Measurements from ENCODE around the gene ACOT7. TPM values are rescaled to one million over a fixed set of nuclear protein-coding genes. Genes with fewer than 3 reads are reported as not detected.
"Not testable (repeated sequence)": the region's sequence is repeated elsewhere in the genome, so short reads cannot be mapped to it uniquely, and the experiment has no call there.

ACOT7 gene
- total RNA-seq, 1 donor from 2014 or later = 12.7 TPM

DNA sequence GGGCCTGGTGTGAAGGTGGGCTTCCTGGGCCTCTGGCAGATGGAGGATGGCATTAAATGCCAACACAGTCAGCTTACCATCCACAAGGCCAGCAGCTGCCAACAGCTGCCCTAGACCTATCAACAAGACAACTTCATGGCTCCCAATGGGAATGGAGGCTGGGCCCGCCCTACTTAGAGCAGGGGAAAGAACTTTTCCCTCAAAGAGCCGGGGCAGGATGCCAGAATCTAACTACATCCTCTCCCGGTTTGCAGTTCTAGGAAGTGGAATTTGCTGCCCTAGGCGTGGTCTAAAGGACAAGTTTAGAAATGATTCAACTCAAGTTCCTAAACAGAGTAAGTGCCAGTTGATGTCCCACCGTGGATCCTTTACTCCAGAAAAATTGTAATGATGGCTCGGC is 170.9 kb downstream of the ACOT7 start:
- H3K9me3 Mint-ChIP-seq = no peaks in the 10 kb centered on the region
- no peak overlapping the region for H3K27ac Mint-ChIP-seq
- no peak for ATAC-seq (ENCODE audit: low read depth)
- no peaks in the 10 kb centered on the region for H3K4me1 Mint-ChIP-seq
- POLR2A ChIA-PET = no interaction called here
- no peak for DNase-seq
- CTCF ChIA-PET = no interaction called here
- intact Hi-C loops (cut with micrococcal nuclease) = no loop called here
- no peak overlapping the region for H3K4me3 Mint-ChIP-seq
- peaks cover 59% of the 10 kb centered on the region for H3K36me3 Mint-ChIP-seq (ENCODE audit: low read depth)
- H3K27me3 Mint-ChIP-seq = peaks cover 6% of the 10 kb centered on the region
- TF ChIP-seq, protein P1, sequence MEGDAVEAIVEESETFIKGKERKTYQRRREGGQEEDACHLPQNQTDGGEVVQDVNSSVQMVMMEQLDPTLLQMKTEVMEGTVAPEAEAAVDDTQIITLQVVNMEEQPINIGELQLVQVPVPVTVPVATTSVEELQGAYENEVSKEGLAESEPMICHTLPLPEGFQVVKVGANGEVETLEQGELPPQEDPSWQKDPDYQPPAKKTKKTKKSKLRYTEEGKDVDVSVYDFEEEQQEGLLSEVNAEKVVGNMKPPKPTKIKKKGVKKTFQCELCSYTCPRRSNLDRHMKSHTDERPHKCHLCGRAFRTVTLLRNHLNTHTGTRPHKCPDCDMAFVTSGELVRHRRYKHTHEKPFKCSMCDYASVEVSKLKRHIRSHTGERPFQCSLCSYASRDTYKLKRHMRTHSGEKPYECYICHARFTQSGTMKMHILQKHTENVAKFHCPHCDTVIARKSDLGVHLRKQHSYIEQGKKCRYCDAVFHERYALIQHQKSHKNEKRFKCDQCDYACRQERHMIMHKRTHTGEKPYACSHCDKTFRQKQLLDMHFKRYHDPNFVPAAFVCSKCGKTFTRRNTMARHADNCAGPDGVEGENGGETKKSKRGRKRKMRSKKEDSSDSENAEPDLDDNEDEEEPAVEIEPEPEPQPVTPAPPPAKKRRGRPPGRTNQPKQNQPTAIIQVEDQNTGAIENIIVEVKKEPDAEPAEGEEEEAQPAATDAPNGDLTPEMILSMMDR (IDR thresholded peaks at IDR 0.05) = no peak

DNA sequence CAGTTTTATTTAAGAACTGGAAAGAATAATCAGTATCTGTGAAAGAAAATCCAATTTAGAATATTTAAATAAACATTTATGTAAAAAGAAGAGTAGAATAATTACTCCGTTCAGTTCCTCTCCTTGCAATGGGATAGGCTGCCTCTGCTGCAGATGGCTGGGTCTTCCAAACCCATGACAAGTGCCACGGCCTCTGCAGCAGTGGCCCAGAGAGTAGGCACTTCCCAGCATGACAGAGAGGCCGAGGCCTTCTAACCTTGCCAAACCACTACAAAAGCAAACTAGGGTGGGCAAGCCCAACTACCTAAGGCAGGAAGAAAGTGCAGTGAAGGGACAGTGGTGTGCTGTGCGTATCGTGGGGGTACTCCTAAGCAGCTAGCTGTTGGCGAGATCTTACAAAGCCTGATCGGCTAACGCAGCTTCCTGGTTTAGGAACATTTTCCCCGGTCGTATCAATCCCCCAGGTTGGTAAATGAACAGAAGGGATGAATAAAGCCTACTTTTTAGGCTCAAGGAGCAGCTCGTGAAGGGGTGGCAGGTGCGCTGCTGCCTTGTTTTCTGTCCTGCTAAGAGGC is 172.3 kb downstream of the ACOT7 start:
- POLR2A ChIA-PET = no interaction called here
- CTCF ChIA-PET = no interaction called here
- intact Hi-C loops (cut with micrococcal nuclease) = no loop called here
- H3K4me1 Mint-ChIP-seq = no peaks in the 10 kb centered on the region
- H3K27me3 Mint-ChIP-seq = peaks cover 15% of the 10 kb centered on the region
- DNase-seq (no peak), ATAC-seq (ENCODE audit: low read depth) (no peak)
- H3K4me3 Mint-ChIP-seq = no peak overlapping the region
- TF ChIP-seq, protein P1 (IDR thresholded peaks at IDR 0.05) = no peak
- H3K27ac Mint-ChIP-seq = no peak overlapping the region
- no peaks in the 10 kb centered on the region for H3K9me3 Mint-ChIP-seq
- peaks cover 49% of the 10 kb centered on the region for H3K36me3 Mint-ChIP-seq (ENCODE audit: low read depth)

DNA sequence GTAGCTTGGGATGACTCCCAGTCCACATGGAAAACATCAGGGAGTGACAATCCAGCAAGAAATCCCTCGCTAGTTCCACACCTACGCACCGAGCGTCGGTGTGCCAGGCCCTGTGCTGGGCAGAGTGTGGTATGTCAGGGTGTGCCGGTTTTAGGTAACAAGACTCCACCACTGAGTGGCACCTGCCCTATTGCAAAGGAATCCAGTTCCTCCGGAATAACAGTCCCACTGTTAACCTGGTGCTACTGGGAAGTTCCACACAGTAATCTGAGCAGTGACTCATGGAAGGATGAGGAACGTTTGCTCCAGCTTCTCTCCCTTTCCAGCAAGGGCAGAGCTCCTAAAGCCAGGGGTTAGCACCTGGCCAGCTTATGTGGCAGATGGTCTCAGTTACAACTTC is 173.3 kb downstream of the ACOT7 start:
- no peak overlapping the region for H3K4me3 Mint-ChIP-seq
- H3K4me1 Mint-ChIP-seq = no peaks in the 10 kb centered on the region
- DNase-seq = no peak
- H3K36me3 Mint-ChIP-seq (ENCODE audit: low read depth) = peaks cover 39% of the 10 kb centered on the region
- H3K27ac Mint-ChIP-seq = no peak overlapping the region
- ChIA-PET POLR2A (no interaction called here), CTCF (no interaction called here)
- H3K9me3 Mint-ChIP-seq = no peaks in the 10 kb centered on the region
- TF ChIP-seq, protein P1 (IDR thresholded peaks at IDR 0.05) = no peak
- intact Hi-C loops (cut with micrococcal nuclease) = no loop called here
- ATAC-seq (ENCODE audit: low read depth) = no peak
- peaks cover 24% of the 10 kb centered on the region for H3K27me3 Mint-ChIP-seq

DNA sequence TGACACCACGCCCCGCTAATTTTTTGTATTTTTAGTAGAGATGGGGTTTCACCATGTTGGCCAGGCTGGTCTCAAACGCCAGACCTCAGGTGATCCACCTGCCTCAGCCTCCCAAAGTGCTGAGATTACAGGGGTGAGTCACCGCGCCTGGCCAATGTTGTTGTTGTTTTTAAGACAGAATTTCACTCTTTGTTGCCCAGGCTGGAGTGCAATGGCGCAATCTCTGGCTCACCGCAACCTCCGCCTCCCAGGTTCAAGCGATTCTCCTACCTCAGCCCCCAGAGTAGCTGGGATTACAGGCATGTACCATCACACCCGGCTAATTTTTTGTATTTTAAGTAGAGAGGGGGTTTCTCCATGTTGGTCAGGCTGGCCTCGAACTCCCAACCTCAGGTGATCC is 173.9 kb downstream of the ACOT7 start:
- peaks cover 33% of the 10 kb centered on the region for H3K36me3 Mint-ChIP-seq (ENCODE audit: low read depth)
- H3K4me1 Mint-ChIP-seq; CTCF ChIA-PET; POLR2A ChIA-PET; intact Hi-C loops (cut with micrococcal nuclease); DNase-seq; H3K9me3 Mint-ChIP-seq; H3K27ac Mint-ChIP-seq; ATAC-seq (ENCODE audit: low read depth); H3K4me3 Mint-ChIP-seq: not testable (repeated sequence)
- peaks cover 26% of the 10 kb centered on the region for H3K27me3 Mint-ChIP-seq

DNA sequence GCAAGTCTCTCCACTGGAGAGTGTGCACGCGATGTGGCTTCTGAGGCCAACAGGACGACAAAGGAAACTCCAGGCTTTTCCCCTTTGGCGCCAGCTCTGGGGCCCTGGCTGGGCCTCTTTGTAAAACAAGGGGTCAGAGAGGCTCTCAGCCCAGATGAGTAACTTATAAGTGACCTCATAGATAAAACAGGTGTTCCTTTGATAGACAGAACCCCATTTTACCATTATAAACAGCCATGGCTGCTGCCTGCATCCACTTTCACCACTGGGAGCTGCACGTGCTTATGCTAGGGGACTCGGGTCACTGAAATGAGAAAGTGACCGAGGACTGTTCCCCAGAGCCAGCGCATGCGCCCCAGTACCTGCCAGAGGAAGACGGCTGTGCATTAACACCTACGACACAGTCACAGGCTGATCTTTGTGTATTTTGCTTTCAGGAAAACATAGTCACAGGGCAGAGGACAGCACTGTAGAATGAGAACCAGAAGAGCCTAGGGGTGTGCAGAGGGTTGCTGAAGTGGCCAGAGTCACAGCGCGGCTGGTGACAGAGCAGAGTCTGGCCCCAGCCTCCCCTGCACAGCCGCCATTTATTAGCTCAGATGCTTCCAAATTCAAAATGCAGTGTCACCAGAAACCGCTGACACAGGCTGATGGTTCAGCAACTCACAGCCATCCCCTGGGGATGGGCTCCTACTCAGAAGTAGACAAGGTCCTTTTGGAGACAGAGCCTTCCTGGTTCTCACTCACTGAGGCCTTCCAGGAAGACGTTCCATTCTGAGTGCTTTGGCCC is 175.0 kb downstream of the ACOT7 start:
- DNase-seq (no peak), ATAC-seq (ENCODE audit: low read depth) (no peak)
- Mint-ChIP-seq H3K27ac (no peak overlapping the region), H3K4me1 (peaks cover 2% of the 10 kb centered on the region), H3K27me3 (peaks cover 29% of the 10 kb centered on the region), H3K36me3 (ENCODE audit: low read depth) (peaks cover 22% of the 10 kb centered on the region), H3K9me3 (no peaks in the 10 kb centered on the region), H3K4me3 (no peak overlapping the region)
- CTCF ChIA-PET = no interaction called here
- POLR2A ChIA-PET = no interaction called here
- TF ChIP-seq, protein P1 (IDR thresholded peaks at IDR 0.05) = no peak
- intact Hi-C loops (cut with micrococcal nuclease) = no loop called here

Other genes with a start within 250 kb of the ACOT7 start
- 0.31 and 0.49 TPM in 2 replicates for gene CHD5, start 213.4 kb downstream of the ACOT7 start, total RNA-seq
- gene RPL22, start 194.2 kb downstream of the ACOT7 start, total RNA-seq = 614 and 621 TPM in 2 replicates
- 3.3 and 4.1 TPM in 2 replicates for gene RNF207, start 187.6 kb downstream of the ACOT7 start, total RNA-seq
- 14.8 and 15.7 TPM in 2 replicates for gene ICMT, start 157.8 kb downstream of the ACOT7 start, total RNA-seq
- not detected in 2 replicates for gene HES3, start 149.6 kb downstream of the ACOT7 start, total RNA-seq
- 0.12 and 0.22 TPM in 2 replicates for gene GPR153, start 132.7 kb downstream of the ACOT7 start, total RNA-seq
- gene HES2, start 26.2 kb upstream of the ACOT7 start, total RNA-seq = not detected in 2 replicates
- 0.18 TPM in 1 of 2 replicates, not detected in the other for gene ESPN, start 31.0 kb upstream of the ACOT7 start, total RNA-seq
- 2.5 and 2.8 TPM in 2 replicates for gene TNFRSF25, start 72.4 kb upstream of the ACOT7 start, total RNA-seq
- 0.22 and 0.27 TPM in 2 replicates for gene PLEKHG5, start 97.9 kb upstream of the ACOT7 start, total RNA-seq
- 43.6 and 58.6 TPM in 2 replicates for gene NOL9, start 160.7 kb upstream of the ACOT7 start, total RNA-seq
- gene TAS1R1, start 161.5 kb upstream of the ACOT7 start, total RNA-seq = not detected in 2 replicates
- 53.2 and 53.8 TPM in 2 replicates for gene ZBTB48, start 186.2 kb upstream of the ACOT7 start, total RNA-seq
- gene KLHL21, start 209.1 kb upstream of the ACOT7 start, total RNA-seq = 14.6 and 15.9 TPM in 2 replicates
- 5.4 and 6.1 TPM in 2 replicates for gene PHF13, start 220.0 kb upstream of the ACOT7 start, total RNA-seq
- gene THAP3, start 231.1 kb upstream of the ACOT7 start, total RNA-seq = 16.2 and 21.3 TPM in 2 replicates